ENCODE measurements around the gene SF3B6. TPM values are rescaled to one million over a fixed set of nuclear protein-coding genes. Genes with fewer than 3 reads are reported as not detected.

The SF3B6 gene
- total RNA-seq, 1 experiment from 2014 or later: 117 TPM

DNA sequence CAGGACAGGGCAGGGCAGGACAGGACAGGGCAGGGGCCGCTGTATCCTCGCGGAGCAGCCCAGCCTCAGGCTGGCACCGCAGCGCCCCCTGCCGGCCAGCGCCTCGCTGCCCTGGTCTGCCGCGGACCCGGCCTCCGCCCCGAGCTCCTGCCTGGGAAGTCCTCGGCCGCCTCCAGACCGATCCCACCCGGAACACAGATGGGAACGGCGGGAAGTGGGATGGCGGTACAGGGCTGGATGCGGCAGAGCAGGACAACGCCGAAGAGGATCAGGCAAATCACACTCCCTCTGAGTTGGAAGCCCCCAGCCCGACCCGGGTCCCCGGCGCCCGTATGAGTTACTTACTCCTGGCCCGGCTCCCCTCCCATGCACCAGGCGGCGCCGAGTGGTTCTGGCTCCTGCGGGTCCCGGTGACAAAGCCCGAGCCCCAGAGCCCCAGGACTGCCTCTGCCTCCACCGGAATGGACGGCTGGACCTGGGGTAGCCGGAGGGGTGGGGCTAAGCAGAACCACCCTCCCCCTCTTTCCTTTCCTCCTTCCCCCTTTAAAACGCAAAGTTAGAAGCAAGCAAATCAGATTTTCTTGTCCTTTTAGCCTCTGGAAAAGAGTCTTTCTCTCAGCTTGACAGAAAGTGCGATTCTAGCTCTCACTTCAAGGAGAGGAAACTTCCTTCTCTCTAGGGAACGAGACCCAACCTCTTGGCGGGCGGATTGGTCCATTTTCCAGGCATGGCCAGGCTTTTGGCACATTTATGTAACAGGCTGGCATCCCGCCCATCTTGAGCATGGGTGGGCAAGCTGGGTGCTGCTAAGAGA lies 8.5 kb upstream of the SF3B6 start, which contains the start of gene TP53I3:
TP53I3 (minus strand) TSS at position 449 of the 814 bp plus-strand sequence. CDS start 508 bp downstream, outside the sequence.
- ChIA-PET POLR2A (interaction anchor here (1.0 to 3.0 kb wide), 12 partner anchors 8 to 325 kb away, joined by 3 to 30 read pairs (median 5); partner anchors contain the start of genes ATAD2B, FAM228B, SF3B6 and WDCP), CTCF (interaction anchor here (0.5 to 3.4 kb wide), 48 partner anchors 8 to 901 kb away, joined by 3 to 64 read pairs (median 5); partner anchors contain the start of genes ATAD2B, FAM228B, FKBP1B and PFN4)
- Mint-ChIP-seq H3K27ac (peak within 1 kb of the TSS; percentile 98), H3K4me1 (peaks cover 20% of the 10 kb centered on the region), H3K9me3 (no peaks in the 10 kb centered on the region), H3K36me3 (peaks cover 30% of the 10 kb centered on the region), H3K27me3 (ENCODE audit: low read depth) (no peaks in the 10 kb centered on the region), H3K4me3 (peak within 1 kb of the TSS; percentile 89)
- DNase-seq (ENCODE audit: low spot score) (peak; percentile 94), ATAC-seq (peak; percentile 85)
- TF ChIP-seq, protein P1, sequence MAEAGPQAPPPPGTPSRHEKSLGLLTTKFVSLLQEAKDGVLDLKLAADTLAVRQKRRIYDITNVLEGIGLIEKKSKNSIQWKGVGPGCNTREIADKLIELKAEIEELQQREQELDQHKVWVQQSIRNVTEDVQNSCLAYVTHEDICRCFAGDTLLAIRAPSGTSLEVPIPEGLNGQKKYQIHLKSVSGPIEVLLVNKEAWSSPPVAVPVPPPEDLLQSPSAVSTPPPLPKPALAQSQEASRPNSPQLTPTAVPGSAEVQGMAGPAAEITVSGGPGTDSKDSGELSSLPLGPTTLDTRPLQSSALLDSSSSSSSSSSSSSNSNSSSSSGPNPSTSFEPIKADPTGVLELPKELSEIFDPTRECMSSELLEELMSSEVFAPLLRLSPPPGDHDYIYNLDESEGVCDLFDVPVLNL (CRISPR knock-in tag; IDR thresholded peaks at IDR 0.05; ENCODE audit: borderline replicate concordance, low read depth): no peak
- TF ChIP-seq NFATC4 (CRISPR knock-in tag; IDR thresholded peaks at IDR 0.05): no peak
- TF ChIP-seq AR (CRISPR knock-in tag; IDR thresholded peaks at IDR 0.05): 0 out of 2 replicates have a peak, but pooled peaks have one; percentile 33
- TF ChIP-seq ZBTB21 (CRISPR knock-in tag; IDR thresholded peaks at IDR 0.05; ENCODE audit: borderline replicate concordance): no peak
- TF ChIP-seq GABPB1 (CRISPR knock-in tag; IDR thresholded peaks at IDR 0.05): 0 out of 2 replicates have a peak, but pooled peaks have one; percentile 32
- no peak; the same call in none of the 2 replicates for TF ChIP-seq ZBTB43 (CRISPR knock-in tag; IDR thresholded peaks at IDR 0.05)
- TF ChIP-seq, protein P2, sequence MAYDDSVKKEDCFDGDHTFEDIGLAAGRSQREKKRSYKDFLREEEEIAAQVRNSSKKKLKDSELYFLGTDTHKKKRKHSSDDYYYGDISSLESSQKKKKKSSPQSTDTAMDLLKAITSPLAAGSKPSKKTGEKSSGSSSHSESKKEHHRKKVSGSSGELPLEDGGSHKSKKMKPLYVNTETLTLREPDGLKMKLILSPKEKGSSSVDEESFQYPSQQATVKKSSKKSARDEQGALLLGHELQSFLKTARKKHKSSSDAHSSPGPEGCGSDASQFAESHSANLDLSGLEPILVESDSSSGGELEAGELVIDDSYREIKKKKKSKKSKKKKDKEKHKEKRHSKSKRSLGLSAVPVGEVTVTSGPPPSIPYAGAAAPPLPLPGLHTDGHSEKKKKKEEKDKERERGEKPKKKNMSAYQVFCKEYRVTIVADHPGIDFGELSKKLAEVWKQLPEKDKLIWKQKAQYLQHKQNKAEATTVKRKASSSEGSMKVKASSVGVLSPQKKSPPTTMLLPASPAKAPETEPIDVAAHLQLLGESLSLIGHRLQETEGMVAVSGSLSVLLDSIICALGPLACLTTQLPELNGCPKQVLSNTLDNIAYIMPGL (CRISPR knock-in tag; IDR thresholded peaks at IDR 0.05): peak; percentile 100
- no peak for TF ChIP-seq ZNF219 (CRISPR knock-in tag; IDR thresholded peaks at IDR 0.05; ENCODE audit: borderline replicate concordance)
- TF ChIP-seq, protein P3, sequence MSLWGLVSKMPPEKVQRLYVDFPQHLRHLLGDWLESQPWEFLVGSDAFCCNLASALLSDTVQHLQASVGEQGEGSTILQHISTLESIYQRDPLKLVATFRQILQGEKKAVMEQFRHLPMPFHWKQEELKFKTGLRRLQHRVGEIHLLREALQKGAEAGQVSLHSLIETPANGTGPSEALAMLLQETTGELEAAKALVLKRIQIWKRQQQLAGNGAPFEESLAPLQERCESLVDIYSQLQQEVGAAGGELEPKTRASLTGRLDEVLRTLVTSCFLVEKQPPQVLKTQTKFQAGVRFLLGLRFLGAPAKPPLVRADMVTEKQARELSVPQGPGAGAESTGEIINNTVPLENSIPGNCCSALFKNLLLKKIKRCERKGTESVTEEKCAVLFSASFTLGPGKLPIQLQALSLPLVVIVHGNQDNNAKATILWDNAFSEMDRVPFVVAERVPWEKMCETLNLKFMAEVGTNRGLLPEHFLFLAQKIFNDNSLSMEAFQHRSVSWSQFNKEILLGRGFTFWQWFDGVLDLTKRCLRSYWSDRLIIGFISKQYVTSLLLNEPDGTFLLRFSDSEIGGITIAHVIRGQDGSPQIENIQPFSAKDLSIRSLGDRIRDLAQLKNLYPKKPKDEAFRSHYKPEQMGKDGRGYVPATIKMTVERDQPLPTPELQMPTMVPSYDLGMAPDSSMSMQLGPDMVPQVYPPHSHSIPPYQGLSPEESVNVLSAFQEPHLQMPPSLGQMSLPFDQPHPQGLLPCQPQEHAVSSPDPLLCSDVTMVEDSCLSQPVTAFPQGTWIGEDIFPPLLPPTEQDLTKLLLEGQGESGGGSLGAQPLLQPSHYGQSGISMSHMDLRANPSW (CRISPR knock-in tag; conservative IDR thresholded peaks at IDR 0.05; ENCODE audit: low read depth): no peak
- no peak for TF ChIP-seq ZNF423 (CRISPR knock-in tag; IDR thresholded peaks at IDR 0.05)
- TF ChIP-seq, protein P4, sequence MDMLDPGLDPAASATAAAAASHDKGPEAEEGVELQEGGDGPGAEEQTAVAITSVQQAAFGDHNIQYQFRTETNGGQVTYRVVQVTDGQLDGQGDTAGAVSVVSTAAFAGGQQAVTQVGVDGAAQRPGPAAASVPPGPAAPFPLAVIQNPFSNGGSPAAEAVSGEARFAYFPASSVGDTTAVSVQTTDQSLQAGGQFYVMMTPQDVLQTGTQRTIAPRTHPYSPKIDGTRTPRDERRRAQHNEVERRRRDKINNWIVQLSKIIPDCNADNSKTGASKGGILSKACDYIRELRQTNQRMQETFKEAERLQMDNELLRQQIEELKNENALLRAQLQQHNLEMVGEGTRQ (CRISPR knock-in tag; IDR thresholded peaks at IDR 0.05): 0 out of 2 replicates have a peak, but pooled peaks have one; percentile 9
- peak; percentile 24; the same call in 1 of the 2 replicates for TF ChIP-seq OVOL2 (CRISPR knock-in tag; IDR thresholded peaks at IDR 0.05; ENCODE audit: borderline replicate concordance)
- peak; percentile 45; the same call in 1 of the 2 replicates for TF ChIP-seq CREM (CRISPR knock-in tag; IDR thresholded peaks at IDR 0.05)
- TF ChIP-seq, protein P5, sequence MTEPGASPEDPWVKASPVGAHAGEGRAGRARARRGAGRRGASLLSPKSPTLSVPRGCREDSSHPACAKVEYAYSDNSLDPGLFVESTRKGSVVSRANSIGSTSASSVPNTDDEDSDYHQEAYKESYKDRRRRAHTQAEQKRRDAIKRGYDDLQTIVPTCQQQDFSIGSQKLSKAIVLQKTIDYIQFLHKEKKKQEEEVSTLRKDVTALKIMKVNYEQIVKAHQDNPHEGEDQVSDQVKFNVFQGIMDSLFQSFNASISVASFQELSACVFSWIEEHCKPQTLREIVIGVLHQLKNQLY (CRISPR knock-in tag; IDR thresholded peaks at IDR 0.05): no peak
- TF ChIP-seq ARID4B (CRISPR knock-in tag; IDR thresholded peaks at IDR 0.05; ENCODE audit: borderline replicate concordance): peak; percentile 9
- no peak for TF ChIP-seq TEAD4 (CRISPR knock-in tag; IDR thresholded peaks at IDR 0.05)
- TF ChIP-seq FOXP1 (CRISPR knock-in tag; IDR thresholded peaks at IDR 0.05; ENCODE audit: borderline replicate concordance): 0 out of 2 replicates have a peak, but pooled peaks have one; percentile 39
- TF ChIP-seq NFE2L1 (CRISPR knock-in tag; IDR thresholded peaks at IDR 0.05): no peak
- TF ChIP-seq SP1 (CRISPR knock-in tag; conservative IDR thresholded peaks at IDR 0.05): peak; percentile 50

All from WTC11 (cell line).